ENCODE data around the gene ZPLD1. TPM values are rescaled to one million over a fixed set of nuclear protein-coding genes. Genes with fewer than 3 reads are reported as not detected.

The ZPLD1 gene
- polyA plus RNA-seq (2012; ENCODE audit: insufficient read depth, insufficient read length) = not detected

DNA sequence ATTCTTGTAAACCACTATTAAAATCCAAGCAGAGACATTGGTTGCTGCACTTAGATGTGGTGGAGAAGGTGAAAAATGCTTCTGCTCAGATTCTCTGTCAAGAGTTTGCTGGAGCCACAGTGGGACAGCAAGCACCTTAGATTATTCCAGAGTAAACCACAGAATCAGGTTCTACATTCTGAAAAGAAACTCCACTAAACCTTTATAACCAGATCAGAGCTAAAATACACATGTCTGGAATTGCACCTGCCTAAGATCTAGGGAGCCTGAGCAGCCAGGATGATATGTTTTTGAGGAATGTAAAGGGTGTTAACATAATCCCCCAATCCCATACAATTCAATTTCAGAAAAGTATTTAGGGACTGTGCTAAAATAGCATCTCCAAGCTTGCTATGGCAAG is at the start of gene ZPLD1:
Gene ZPLD1 (plus strand): TSS at position 301 of the 400 bp plus-strand sequence. CDS start 3,473 bp downstream, outside the sequence.
- no peak within 1 kb of the TSS for H3K4me3 ChIP-seq (ENCODE audit: low read length)
- no peak for DNase-seq (ENCODE audit: low read depth, low spot score)

- no peak overlapping the region for H3K4me3 ChIP-seq (ENCODE audit: low read length)
- no peak for DNase-seq (ENCODE audit: low read depth, low spot score)
Observed at GRCh38 chr3:102390171-102390864, 44.5 kb upstream of the ZPLD1 start.

DNA sequence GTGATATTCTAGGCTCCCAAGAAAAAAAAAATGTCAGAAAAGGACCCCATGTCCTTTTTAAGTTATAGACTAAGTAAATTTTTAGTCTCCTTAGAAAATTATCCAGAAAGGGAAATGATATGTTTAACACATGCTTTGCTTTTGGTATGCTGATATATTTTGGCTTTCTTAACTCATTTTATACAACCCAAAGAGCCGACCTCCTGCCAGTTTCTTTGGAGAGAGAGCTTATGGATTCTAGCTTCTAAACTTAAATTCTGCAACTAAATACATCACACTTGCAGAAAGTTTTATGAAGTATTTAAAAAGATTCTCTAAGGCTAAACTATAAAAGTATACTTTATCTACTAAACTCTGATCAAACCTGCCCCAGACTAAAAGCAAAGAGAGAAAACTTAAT is 43.9 kb upstream of the ZPLD1 start:
- no peak for DNase-seq (ENCODE audit: low read depth, low spot score)
- no peak overlapping the region for H3K4me3 ChIP-seq (ENCODE audit: low read length)

DNA sequence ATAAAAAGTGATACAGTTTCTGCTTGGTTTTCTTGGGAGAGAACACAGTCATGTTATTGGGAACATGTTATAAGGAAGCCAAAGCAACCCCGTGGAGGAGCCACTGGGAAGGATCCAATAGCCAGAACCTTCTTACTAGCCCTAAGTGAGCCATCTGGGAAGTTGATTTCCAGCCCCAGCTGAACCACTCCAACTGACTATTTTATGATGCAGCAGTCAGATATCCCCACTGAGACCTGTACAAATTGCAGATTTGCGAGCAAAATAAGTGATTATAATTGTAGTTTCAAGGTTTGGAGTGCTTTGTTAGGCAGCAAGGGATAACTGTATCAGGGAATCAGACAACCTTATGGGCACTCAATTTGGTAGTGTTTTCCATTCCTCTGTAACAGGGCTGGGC is 43.3 kb upstream of the ZPLD1 start:
- DNase-seq (ENCODE audit: low read depth, low spot score) = no peak
- no peak overlapping the region for H3K4me3 ChIP-seq (ENCODE audit: low read length)

DNA sequence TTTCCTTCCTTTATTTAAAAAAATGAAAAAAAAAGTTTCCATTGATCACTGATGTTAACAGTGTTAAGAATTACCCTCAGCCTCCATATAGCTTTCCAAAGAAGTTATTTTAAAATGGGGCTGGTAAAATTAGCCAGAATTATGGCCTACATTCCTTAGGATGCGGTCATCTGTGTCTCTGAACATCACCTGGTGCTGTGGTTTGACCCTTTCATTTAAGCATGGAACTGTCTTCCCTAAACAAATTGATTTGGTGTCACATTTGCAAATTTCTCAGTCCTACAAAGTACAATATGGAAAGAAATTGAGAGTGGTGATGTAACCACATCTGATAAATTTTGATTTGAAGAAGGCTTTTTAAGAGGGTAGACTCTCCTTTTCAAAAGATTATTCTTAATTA is 40.3 kb upstream of the ZPLD1 start:
- no peak overlapping the region for H3K4me3 ChIP-seq (ENCODE audit: low read length)
- no peak for DNase-seq (ENCODE audit: low read depth, low spot score)

DNA sequence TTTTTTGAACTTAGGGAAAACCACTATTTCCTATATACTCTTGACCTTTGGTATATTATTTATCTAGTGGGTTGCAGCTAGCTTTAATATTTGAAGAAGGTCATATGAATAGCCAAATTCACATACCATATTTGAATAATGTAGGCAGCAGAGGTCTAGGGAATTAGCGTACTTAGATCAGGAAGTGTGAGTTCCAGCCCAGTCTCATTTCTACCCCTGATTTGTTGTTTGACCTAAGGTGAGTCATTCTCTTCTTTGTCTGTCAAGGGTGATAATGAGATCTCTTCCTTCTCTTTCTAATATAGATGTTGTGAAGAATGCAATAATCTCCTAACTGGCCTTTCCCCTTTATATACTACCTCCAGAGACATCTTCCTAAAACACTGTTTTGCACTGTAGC is 36.6 kb upstream of the ZPLD1 start:
- DNase-seq (ENCODE audit: low read depth, low spot score) = no peak
- no peak overlapping the region for H3K4me3 ChIP-seq (ENCODE audit: low read length)

GRCh38 chr3:102398666-102399065 is 36.1 kb upstream of the ZPLD1 start:
- no peak for DNase-seq (ENCODE audit: low read depth, low spot score)

DNA sequence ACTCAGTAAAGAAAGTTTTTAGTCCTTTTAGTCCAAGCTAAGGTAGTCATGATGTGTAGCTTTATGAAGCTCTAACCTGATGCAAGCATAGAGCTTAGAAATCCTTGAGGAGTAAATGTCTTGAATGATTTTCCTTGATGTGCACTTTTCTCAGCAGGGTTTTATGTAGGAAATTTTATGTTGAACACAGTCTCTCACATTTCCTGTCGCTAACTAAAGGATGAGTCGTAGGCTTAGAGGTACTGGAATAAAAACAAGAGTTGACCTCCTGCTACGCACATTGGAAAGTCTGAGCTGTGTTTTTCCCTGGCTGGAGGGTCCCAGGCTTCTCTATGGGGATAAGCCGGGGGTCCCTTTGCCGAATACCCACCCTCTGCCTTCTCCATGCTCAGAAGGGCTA is 34.7 kb upstream of the ZPLD1 start:
- DNase-seq (ENCODE audit: low read depth, low spot score) = no peak
- H3K4me3 ChIP-seq (ENCODE audit: low read length) = no peak overlapping the region

More at GRCh38 chr3:102398666-102399065, 36.1 kb upstream of the ZPLD1 start:
- H3K4me3 ChIP-seq (ENCODE audit: low read length) = no peak overlapping the region

GRCh38 chr3:102400766-102401165 is 34.0 kb upstream of the ZPLD1 start:
- no peak overlapping the region for H3K4me3 ChIP-seq (ENCODE audit: low read length)

GRCh38 chr3:102410616-102411015 is 24.2 kb upstream of the ZPLD1 start:
- no peak for DNase-seq (ENCODE audit: low read depth, low spot score)
- H3K4me3 ChIP-seq (ENCODE audit: low read length) = no peak overlapping the region

More at GRCh38 chr3:102400766-102401165, 34.0 kb upstream of the ZPLD1 start:
- no peak for DNase-seq (ENCODE audit: low read depth, low spot score)

- H3K4me3 ChIP-seq (ENCODE audit: low read length) = no peak overlapping the region
- no peak for DNase-seq (ENCODE audit: low read depth, low spot score)
Observed at GRCh38 chr3:102415553-102415952, 19.3 kb upstream of the ZPLD1 start.

DNA sequence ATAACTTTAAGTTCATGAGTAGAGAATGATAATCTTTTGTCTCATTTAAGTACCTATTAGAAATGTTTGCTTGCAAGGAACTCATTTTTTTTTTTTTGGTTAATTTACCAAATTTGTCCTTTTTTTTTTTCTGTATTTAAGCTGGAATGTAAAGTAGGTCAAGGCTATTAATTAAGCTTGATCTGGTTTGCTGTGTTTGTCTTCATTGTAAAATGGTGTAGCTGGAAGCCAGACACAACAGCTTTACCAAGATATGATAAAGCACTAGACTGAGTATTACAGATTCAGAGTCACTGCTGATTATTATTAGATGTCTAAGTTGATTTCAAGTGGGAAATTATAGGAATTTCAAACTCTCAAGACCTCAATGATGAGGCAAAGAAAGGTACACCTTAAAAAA is 15.0 kb upstream of the ZPLD1 start:
- H3K4me3 ChIP-seq (ENCODE audit: low read length) = no peak overlapping the region
- no peak for DNase-seq (ENCODE audit: low read depth, low spot score)

DNA sequence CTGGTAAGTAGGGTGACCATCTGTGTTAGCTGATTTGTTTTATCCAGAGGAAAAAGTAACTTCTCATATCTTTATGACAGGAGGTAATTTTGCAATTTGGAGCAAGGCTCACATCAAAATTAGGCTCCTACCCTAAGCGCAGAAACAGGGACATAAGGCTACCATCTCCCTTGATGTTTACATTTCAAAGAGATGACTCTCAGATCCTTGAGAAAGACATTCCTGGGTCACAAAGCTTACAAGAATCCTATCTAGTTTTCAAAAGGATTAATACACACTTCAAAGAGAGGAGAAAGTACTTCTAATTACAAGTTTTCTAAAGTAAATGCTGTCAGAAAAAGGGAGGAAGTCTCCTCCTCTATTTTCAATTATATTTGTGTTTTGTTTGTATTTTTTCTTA is 7.0 kb downstream of the ZPLD1 start:
- no peak for DNase-seq (ENCODE audit: low read depth, low spot score)
- no peak overlapping the region for H3K4me3 ChIP-seq (ENCODE audit: low read length)

GRCh38 chr3:102443021-102443420 is 8.2 kb downstream of the ZPLD1 start:
- no peak for DNase-seq (ENCODE audit: low read depth, low spot score)
- H3K4me3 ChIP-seq (ENCODE audit: low read length) = no peak overlapping the region

DNA sequence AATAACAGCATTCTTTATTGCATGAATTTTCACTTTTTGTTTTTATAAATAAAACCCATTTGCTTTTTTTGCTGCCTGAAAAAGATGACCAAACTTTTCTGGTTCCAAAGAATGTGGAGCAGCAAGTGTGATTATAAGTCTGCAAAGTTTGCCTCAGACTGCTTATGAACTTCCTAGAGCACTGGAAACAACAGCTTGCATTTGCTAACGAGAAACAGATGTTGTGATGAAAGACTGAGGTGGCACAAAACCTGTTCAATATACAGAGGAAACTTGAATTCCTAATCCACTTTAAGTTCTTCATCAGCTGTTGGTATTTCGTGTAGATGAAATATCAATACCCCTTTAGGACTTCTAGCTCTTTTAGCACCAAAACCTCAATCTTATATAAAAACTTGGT is 9.3 kb downstream of the ZPLD1 start:
- no peak overlapping the region for H3K4me3 ChIP-seq (ENCODE audit: low read length)
- DNase-seq (ENCODE audit: low read depth, low spot score) = no peak

DNA sequence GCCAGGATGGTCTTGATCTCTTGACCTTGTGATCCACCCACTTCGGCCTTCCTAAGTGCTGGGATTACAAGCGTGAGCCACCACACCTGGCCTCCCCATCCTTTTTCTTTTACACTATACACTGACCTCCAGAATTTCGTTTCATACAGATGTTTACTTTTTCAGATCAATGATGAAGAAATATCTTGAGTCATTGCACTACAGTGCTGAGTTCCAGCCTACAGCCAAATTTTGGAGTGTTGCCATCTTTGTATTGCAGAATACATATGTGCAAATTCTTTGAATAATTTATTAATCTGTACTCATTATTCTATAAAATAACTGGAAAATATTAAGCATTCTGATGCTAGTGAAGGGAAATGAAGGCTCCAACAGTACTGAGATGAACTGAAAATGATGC is 12.5 kb downstream of the ZPLD1 start:
- no peak overlapping the region for H3K4me3 ChIP-seq (ENCODE audit: low read length)
- no peak for DNase-seq (ENCODE audit: low read depth, low spot score)

DNA sequence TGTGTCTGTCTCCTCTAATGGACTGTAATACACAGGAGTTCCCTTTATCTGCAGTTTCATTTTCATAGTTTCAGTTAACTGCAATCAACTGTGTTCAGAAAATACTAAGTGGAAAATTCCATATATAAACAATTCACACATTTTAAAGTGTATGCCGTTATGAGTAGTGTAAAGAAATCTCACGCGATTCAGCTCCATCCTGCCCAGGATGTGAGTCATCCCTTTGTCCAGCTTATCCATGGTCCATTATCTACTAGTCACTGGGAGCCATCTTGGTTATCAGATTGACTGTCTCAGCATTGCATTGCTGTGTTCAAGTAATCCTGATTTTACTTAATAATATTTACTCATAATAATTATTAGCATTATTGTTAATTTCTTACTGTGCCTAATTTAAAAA is 14.5 kb downstream of the ZPLD1 start:
- DNase-seq (ENCODE audit: low read depth, low spot score) = no peak
- H3K4me3 ChIP-seq (ENCODE audit: low read length) = no peak overlapping the region

GRCh38 chr3:102449930-102450329 is 15.1 kb downstream of the ZPLD1 start:
- DNase-seq (ENCODE audit: low read depth, low spot score) = no peak
- H3K4me3 ChIP-seq (ENCODE audit: low read length) = no peak overlapping the region

GRCh38 chr3:102450976-102451375 is 16.2 kb downstream of the ZPLD1 start:
- H3K4me3 ChIP-seq (ENCODE audit: low read length) = no peak overlapping the region
- DNase-seq (ENCODE audit: low read depth, low spot score) = no peak

DNA sequence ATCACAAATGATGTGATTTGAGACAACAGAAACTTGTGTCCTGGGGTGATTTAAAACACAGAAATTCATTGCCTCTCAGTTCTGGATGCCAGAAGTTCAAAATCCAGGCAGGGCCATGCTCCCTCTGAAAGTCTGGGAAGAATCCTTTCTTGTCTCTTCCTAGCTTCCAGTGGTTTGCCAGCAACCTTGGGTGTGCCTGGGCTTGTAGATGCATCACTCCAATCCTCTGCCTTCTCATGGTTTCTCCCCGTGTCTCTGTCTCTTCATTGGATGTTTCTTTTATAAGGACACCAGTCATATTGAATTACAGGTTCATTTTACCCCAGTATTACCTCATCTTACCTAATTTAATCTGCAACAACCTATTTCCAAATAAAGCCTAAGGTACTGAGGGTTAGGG is 16.7 kb downstream of the ZPLD1 start:
- H3K4me3 ChIP-seq (ENCODE audit: low read length) = no peak overlapping the region
- DNase-seq (ENCODE audit: low read depth, low spot score) = no peak

GRCh38 chr3:102454181-102454580 is 19.4 kb downstream of the ZPLD1 start:
- no peak for DNase-seq (ENCODE audit: low read depth, low spot score)
- no peak overlapping the region for H3K4me3 ChIP-seq (ENCODE audit: low read length)

All from Jurkat, Clone E6-1 (cell line).